Stimulated activated memory B cell treated with anti-CD40 and anti-IgM and Interleukin-4, amounts not matched to agents 10 μg/mL and 1 μg/mL and 100 μg/mL, for 72 hours (primary cell): ENCODE results near the gene TSPAN17.

Experiments used
- ATAC-seq: fragments of 150-1000 bp; cut with Tn5 transposase; 2 replicates; pipeline ENCODE4 v1.10.0; 2021
- H3K27ac Mint-ChIP-seq: one replicate; pipeline ENCODE4 v1.8.0; 2022; ENCODE audit warnings: mild to moderate bottlenecking, mixed read lengths
- H3K27me3 Mint-ChIP-seq: one replicate; pipeline ENCODE4 v1.8.0; 2022; ENCODE audit warnings: mixed read lengths
- H3K36me3 Mint-ChIP-seq: one replicate; pipeline ENCODE4 v1.8.0; 2022; ENCODE audit warnings: mixed read lengths
- H3K4me1 Mint-ChIP-seq: one replicate; pipeline ENCODE4 v1.8.0; 2022; ENCODE audit warnings: mixed read lengths
- H3K4me3 Mint-ChIP-seq: one replicate; pipeline ENCODE4 v1.8.0; 2022; ENCODE audit warnings: mild to moderate bottlenecking, moderate library complexity, mixed read lengths
- H3K9me3 Mint-ChIP-seq: one replicate; pipeline ENCODE4 v1.8.0; 2022; ENCODE audit warnings: mixed read lengths

The TSPAN17 gene

GRCh38 chr5:176616511-176616910 is 30.8 kb upstream of the TSPAN17 start:
- Mint-ChIP-seq H3K27me3 (peaks cover 90% of the 10 kb centered on the region), H3K9me3 (no peaks in the 10 kb centered on the region), H3K27ac (no peak overlapping the region), H3K4me3 (no peak overlapping the region), H3K36me3 (no peaks in the 10 kb centered on the region), H3K4me1 (peaks cover 14% of the 10 kb centered on the region)
- no peak for ATAC-seq

- H3K36me3 Mint-ChIP-seq: no peaks in the 10 kb centered on the region
- peaks cover 14% of the 10 kb centered on the region for H3K4me1 Mint-ChIP-seq
- ATAC-seq: no peak
- no peak overlapping the region for H3K27ac Mint-ChIP-seq
- no peaks in the 10 kb centered on the region for H3K9me3 Mint-ChIP-seq
- peak overlapping the region; percentile 5 for H3K4me3 Mint-ChIP-seq
- H3K27me3 Mint-ChIP-seq: peaks cover 82% of the 10 kb centered on the region
These were observed 28.5 kb upstream of the TSPAN17 start for GRCh38 chr5:176618783-176619182.

- H3K27ac Mint-ChIP-seq: no peak overlapping the region
- peaks cover 14% of the 10 kb centered on the region for H3K4me1 Mint-ChIP-seq
- no peaks in the 10 kb centered on the region for H3K36me3 Mint-ChIP-seq
- peaks cover 78% of the 10 kb centered on the region for H3K27me3 Mint-ChIP-seq
- H3K4me3 Mint-ChIP-seq: peak overlapping the region; percentile 5
- ATAC-seq: peak; percentile 74
- no peaks in the 10 kb centered on the region for H3K9me3 Mint-ChIP-seq
These were observed 28.1 kb upstream of the TSPAN17 start for GRCh38 chr5:176619203-176619568.

- no peak overlapping the region for H3K27ac Mint-ChIP-seq
- peak overlapping the region; percentile 61 for H3K4me3 Mint-ChIP-seq
- peaks cover 77% of the 10 kb centered on the region for H3K27me3 Mint-ChIP-seq
- peaks cover 14% of the 10 kb centered on the region for H3K4me1 Mint-ChIP-seq
- H3K9me3 Mint-ChIP-seq: no peaks in the 10 kb centered on the region
- H3K36me3 Mint-ChIP-seq: no peaks in the 10 kb centered on the region
- no peak for ATAC-seq
These were observed 27.5 kb upstream of the TSPAN17 start for GRCh38 chr5:176619569-176620332.

- H3K27me3 Mint-ChIP-seq: peaks cover 70% of the 10 kb centered on the region
- no peak for ATAC-seq
- no peak overlapping the region for H3K27ac Mint-ChIP-seq
- H3K4me3 Mint-ChIP-seq: peak overlapping the region; percentile 61
- no peaks in the 10 kb centered on the region for H3K36me3 Mint-ChIP-seq
- peaks cover 14% of the 10 kb centered on the region for H3K4me1 Mint-ChIP-seq
- H3K9me3 Mint-ChIP-seq: no peaks in the 10 kb centered on the region
These were observed 26.8 kb upstream of the TSPAN17 start for GRCh38 chr5:176620333-176620981.

- Mint-ChIP-seq H3K27me3 (peaks cover 61% of the 10 kb centered on the region), H3K4me1 (peaks cover 21% of the 10 kb centered on the region), H3K9me3 (no peaks in the 10 kb centered on the region), H3K4me3 (no peak overlapping the region), H3K27ac (no peak overlapping the region), H3K36me3 (no peaks in the 10 kb centered on the region)
- no peak for ATAC-seq
These were observed 25.6 kb upstream of the TSPAN17 start for GRCh38 chr5:176621661-176622079.

- Mint-ChIP-seq H3K9me3 (no peaks in the 10 kb centered on the region), H3K4me3 (no peak overlapping the region), H3K4me1 (peaks cover 41% of the 10 kb centered on the region), H3K27ac (no peak overlapping the region), H3K36me3 (no peaks in the 10 kb centered on the region), H3K27me3 (peaks cover 56% of the 10 kb centered on the region)
- no peak for ATAC-seq
These were observed 23.1 kb upstream of the TSPAN17 start for GRCh38 chr5:176624142-176624541.

GRCh38 chr5:176624938-176625337 is 22.3 kb upstream of the TSPAN17 start:
- Mint-ChIP-seq H3K36me3 (no peaks in the 10 kb centered on the region), H3K4me3 (no peak overlapping the region), H3K9me3 (no peaks in the 10 kb centered on the region), H3K27ac (no peak overlapping the region), H3K4me1 (peaks cover 41% of the 10 kb centered on the region), H3K27me3 (peaks cover 48% of the 10 kb centered on the region)
- no peak for ATAC-seq

- no peaks in the 10 kb centered on the region for H3K9me3 Mint-ChIP-seq
- H3K4me3 Mint-ChIP-seq: no peak overlapping the region
- H3K4me1 Mint-ChIP-seq: peaks cover 36% of the 10 kb centered on the region
- ATAC-seq: no peak
- peaks cover 43% of the 10 kb centered on the region for H3K27me3 Mint-ChIP-seq
- H3K36me3 Mint-ChIP-seq: no peaks in the 10 kb centered on the region
- no peak overlapping the region for H3K27ac Mint-ChIP-seq
These were observed 21.8 kb upstream of the TSPAN17 start for GRCh38 chr5:176625512-176625911.

GRCh38 chr5:176625966-176626875 is 21.1 kb upstream of the TSPAN17 start:
- Mint-ChIP-seq H3K4me3 (no peak overlapping the region), H3K27me3 (peaks cover 43% of the 10 kb centered on the region), H3K4me1 (peaks cover 39% of the 10 kb centered on the region), H3K9me3 (no peaks in the 10 kb centered on the region), H3K27ac (no peak overlapping the region), H3K36me3 (no peaks in the 10 kb centered on the region)
- ATAC-seq: no peak

GRCh38 chr5:176626876-176627236 is 20.4 kb upstream of the TSPAN17 start:
- H3K4me3 Mint-ChIP-seq: no peak overlapping the region
- peaks cover 42% of the 10 kb centered on the region for H3K27me3 Mint-ChIP-seq
- no peaks in the 10 kb centered on the region for H3K36me3 Mint-ChIP-seq
- ATAC-seq: peak; percentile 24
- no peak overlapping the region for H3K27ac Mint-ChIP-seq
- H3K4me1 Mint-ChIP-seq: peaks cover 41% of the 10 kb centered on the region
- H3K9me3 Mint-ChIP-seq: no peaks in the 10 kb centered on the region

GRCh38 chr5:176627582-176627981 is 19.7 kb upstream of the TSPAN17 start:
- ATAC-seq: no peak
- Mint-ChIP-seq H3K27ac (no peak overlapping the region), H3K9me3 (no peaks in the 10 kb centered on the region), H3K27me3 (peaks cover 36% of the 10 kb centered on the region), H3K4me1 (peaks cover 41% of the 10 kb centered on the region), H3K36me3 (no peaks in the 10 kb centered on the region), H3K4me3 (no peak overlapping the region)

- Mint-ChIP-seq H3K4me1 (peaks cover 45% of the 10 kb centered on the region), H3K36me3 (no peaks in the 10 kb centered on the region), H3K4me3 (no peak overlapping the region), H3K27me3 (peaks cover 36% of the 10 kb centered on the region), H3K9me3 (no peaks in the 10 kb centered on the region), H3K27ac (no peak overlapping the region)
- no peak for ATAC-seq
These were observed 18.7 kb upstream of the TSPAN17 start for GRCh38 chr5:176628406-176629228.

GRCh38 chr5:176629317-176629852 is 17.9 kb upstream of the TSPAN17 start:
- Mint-ChIP-seq H3K9me3 (no peaks in the 10 kb centered on the region), H3K36me3 (no peaks in the 10 kb centered on the region), H3K4me3 (no peak overlapping the region), H3K27me3 (peaks cover 36% of the 10 kb centered on the region), H3K4me1 (peaks cover 53% of the 10 kb centered on the region), H3K27ac (no peak overlapping the region)
- ATAC-seq: no peak
